HS-27A (cell line): ENCODE measurements around the gene ANKRD2.
"Not testable (repeated sequence)": the region's sequence is repeated elsewhere in the genome, so short reads cannot be mapped to it uniquely, and the experiment has no call there.

ENCODE experiments used
- DNase-seq: peaks from one replicate; pipeline ENCODE4 v3.0.0-alpha.2; 2012; ENCODE audit warnings: low read depth, missing footprints

Gene ANKRD2

GRCh38 chr10:97546456-97547270, 25.9 kb upstream of the ANKRD2 start:
- no peak for DNase-seq

DNA sequence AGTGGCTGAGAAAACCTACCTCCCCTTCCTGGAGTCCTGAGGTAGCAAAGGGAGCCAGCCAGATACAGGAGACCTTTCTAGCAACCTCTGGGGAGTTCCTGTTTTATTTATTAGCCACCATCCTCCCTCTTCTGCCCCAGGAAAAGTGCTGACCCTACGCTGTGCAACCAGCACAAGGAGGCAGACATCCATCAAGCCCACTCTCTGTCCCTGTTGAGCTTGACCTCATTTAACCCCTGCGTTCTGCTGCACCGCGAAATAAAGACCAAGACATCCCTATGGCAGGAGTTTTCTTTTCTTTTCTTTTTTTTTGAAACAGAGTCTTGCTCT, 25.3 kb upstream of the ANKRD2 start:
- no peak for DNase-seq

DNA sequence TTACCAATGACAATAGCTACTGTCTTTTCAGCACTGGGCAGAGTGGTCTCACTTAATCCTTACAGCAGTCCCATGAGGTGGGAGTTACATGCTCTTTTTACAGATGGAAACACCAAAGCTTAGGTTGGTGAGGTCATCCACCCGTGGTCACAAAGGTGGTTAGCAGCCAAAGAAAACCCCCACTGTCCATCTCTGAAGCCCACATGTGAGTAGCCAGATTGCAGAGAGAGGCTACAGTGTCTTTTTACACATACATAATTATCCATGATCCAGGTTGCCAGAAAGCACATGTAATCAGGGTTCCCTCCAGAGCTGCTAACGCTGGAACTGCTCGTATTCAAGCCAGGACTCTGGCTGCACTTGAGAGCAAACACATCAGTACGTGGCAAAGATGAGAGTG, 24.6 kb upstream of the ANKRD2 start:
- no peak for DNase-seq

- no peak for DNase-seq
These were observed 23.6 kb upstream of the ANKRD2 start for GRCh38 chr10:97548828-97549455.

GRCh38 chr10:97549587-97550322, 22.8 kb upstream of the ANKRD2 start:
- DNase-seq: no peak

DNA sequence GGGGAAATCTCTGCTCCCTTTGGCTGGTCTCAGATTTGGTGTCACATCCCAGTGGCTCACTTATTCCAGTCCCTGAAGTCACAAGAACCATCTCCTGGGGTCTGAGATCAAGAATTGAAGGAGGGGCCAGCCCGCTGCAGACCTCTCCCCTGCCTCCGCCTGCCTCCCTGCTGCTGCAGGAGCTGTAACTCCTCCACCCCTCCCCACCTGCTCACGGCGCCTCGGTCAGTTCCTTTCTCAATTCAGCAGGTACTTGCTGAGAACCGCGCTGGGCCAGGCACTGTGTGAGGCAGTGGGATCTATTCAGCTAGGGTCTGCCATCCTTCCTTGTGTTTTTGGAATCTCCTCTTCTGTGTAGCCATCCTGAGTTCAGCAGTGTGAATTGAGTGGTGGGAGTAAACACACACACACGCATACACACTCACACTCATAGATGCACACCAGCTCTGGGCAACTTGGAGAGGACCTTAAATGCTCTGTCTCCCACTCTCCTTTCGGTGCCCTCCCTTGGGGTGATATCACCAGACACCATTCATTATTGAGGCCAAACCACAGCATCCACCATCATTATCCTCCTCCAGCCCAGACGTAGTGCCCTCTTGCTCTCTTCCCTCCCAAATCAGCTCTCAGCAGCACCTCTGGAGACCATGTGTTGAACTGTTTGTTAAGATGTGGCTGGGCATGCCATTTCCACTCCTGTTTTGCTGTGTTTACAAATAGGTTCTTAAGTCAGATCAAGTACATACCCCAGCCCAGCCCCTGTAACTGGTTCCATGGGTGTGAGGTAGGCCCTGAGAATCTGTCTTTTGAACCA, 22.0 kb upstream of the ANKRD2 start:
- DNase-seq: no peak

DNA sequence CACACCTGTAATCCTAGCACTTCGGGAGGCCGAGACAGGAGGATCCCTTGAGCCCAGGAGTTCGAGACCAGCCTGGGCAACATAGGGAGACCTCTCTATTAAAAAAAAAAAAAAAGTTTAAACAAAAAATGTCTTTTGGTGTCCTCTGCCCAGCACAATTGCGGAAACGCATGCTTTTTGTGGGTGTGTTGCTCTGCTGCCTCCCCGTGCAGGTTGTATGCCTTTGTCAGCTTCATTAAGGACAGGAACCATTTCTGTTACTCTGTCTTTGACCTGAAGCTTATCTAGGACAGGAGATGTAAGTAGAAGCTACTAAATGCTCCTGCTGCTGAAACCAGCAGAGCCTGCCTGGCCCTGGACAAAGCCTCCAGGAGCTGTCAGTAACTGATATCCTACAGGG, 21.3 kb upstream of the ANKRD2 start:
- no peak for DNase-seq

- no peak for DNase-seq
These were observed 19.0 kb upstream of the ANKRD2 start for GRCh38 chr10:97553575-97554031.

DNA sequence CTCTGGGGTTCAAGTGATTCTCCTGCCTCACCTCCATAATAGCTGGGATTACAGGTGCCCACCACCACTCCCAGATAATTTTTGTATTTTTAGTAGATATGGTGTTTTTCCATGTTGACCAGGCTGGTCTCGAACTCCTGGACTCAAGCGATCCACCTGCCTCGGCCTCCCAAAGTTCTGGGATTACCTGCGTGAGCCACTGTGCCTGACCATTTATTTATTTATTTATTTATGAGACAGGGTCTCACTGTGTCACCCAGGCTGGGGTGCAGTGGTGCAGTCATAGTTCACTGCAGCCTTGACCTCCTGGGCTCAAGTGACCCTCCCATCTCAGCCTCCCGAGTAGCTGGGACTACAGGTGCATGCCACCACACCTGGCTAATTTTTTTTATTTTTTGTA, 18.2 kb upstream of the ANKRD2 start:
- DNase-seq: not testable (repeated sequence)

GRCh38 chr10:97555541-97555940, 17.0 kb upstream of the ANKRD2 start:
- DNase-seq: not testable (repeated sequence)

DNA sequence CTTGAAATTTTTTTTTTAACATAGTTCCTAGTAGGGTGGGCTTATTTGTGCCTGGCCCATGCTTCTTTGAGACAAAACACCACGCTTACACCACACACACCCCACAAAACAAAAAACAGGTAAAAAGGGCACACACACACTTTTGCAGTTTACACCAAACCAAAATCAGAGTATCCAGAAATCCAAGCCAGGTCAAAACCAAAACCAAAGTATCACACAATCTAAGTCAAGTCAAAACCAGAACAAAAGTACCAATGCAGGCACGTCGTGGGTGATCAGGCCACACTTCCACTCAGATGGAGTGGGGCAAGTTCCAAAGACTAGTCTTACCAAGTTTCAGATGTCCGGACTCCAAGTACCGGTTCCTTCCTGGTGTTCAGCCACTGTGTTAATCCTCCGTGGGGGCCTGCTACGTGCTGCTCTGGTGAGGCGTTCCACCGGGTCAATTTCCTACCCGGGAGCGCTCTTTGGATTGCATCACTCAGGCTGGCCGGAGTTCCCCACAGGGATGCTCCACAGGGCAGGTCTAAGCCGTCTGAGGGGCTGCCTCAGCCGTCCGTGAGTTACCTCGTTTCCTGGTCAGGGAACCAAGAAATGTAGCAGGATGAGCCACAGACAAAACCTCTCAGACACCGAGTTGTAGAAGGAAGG, 11.7 kb upstream of the ANKRD2 start:
- not testable (repeated sequence) for DNase-seq

GRCh38 chr10:97561386-97562077, 11.0 kb upstream of the ANKRD2 start:
- not testable (repeated sequence) for DNase-seq

GRCh38 chr10:97562329-97562728, 10.2 kb upstream of the ANKRD2 start:
- DNase-seq: not testable (repeated sequence)

- no peak for DNase-seq
These were observed 9.2 kb upstream of the ANKRD2 start for GRCh38 chr10:97563337-97563736.

DNA sequence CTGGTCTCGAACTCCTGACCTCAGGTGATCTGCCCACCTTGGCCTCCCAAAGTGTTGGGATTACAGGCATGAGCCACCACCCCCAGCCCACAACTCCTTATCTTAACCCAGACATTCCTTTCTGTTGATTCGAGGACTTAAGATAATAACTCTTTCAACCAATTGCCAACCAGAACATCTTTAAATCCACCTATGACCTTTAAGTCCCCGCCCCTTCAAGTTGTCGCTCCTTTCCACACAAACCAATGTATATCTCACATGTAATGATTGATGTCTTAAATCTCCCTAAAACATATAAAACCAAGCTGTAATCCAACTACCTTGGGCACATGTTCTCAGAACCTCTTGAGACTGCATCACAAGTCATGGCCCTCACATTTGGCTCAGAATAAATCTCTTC, 7.8 kb upstream of the ANKRD2 start:
- no peak for DNase-seq

DNA sequence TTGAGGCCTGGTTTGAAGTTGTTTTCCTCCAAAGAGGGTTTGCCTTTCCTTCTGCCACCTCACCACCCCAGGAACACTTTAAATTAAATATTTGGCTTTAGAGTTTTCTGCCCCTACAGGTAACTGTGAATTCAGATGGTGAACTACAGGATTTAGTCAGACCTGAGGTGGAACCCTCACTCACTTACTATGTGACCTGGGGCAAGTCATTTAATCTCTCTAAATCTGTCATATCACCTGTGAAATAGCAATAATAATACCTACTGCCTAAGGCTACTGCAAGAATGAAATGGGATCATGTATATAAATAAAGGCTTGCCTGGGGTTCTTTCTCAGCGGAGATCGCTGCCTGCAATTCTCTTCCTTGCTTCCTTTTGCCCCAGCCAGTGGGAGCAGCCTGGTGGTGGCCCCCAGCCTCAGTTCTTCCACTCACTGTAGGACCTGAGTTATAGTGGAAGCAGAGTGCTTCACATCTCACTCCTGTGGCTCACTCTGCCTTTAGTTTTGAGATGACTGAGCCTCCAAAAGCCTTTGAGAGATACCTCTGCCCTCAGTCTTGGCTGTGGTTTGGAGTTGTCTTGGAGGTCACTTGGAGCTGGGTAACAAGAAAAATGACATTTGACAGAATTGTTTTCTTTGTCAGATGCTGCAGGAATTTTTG, 6.1 kb upstream of the ANKRD2 start:
- DNase-seq: no peak

GRCh38 chr10:97567891-97568290, 4.7 kb upstream of the ANKRD2 start:
- DNase-seq: no peak

- DNase-seq: no peak
These were observed 2.3 kb upstream of the ANKRD2 start for GRCh38 chr10:97570146-97570788.

GRCh38 chr10:97570789-97571471, 1.6 kb upstream of the ANKRD2 start:
- no peak for DNase-seq
